GM21825 (cell line): ENCODE data around the gene SPSB2.
A peak's percentile ranks its signal among the peaks of the same experiment; 100 is the strongest.

ENCODE experiments used
- ATAC-seq: cut with Tn5 transposase; IDR thresholded peaks from one replicate; pipeline ENCODE4 v1.9.1; 2021; ENCODE audit warnings: mild to moderate bottlenecking, moderate library complexity; ENCODE audit not compliant: unreplicated experiment

Gene SPSB2

DNA sequence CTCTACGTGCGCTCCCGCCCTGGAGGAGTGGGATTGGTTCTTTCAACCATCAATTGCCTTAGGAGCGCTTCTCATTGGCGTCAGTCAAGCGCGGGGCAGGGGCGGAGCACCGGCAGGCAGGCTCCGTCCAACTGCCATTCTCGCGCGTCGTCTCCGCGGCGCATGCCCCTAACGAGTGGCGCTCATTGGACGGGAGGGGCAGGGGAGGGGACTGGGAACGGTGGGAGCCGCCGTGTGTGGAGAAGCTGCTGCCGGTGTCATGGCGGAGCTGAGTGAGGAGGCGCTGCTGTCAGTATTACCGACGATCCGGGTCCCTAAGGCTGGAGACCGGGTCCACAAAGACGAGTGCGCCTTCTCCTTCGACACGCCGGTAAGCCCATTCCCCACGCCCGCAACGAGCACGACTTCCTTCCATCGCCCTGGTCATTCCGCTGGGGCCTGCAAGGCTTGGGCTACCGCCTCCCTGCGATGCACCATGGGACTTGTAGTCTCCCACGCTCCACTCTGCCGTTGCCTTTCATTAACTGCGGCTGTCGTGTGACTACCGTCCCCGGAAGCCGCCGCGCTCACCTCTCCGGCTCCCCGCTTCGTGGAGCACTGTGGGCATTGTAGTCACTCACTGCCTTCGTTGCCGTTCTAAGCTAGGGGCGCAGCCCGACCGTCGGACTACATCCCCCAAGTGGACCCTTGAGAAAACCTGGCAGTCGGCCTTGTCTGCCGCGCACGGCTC is 21.0 kb downstream of the SPSB2 start, which contains the start of gene USP5:
Gene USP5 (plus strand): TSS at position 230 of the 730 bp plus-strand sequence. CDS start 30 bp downstream, at position 260.
- peak; percentile 79 for ATAC-seq

DNA sequence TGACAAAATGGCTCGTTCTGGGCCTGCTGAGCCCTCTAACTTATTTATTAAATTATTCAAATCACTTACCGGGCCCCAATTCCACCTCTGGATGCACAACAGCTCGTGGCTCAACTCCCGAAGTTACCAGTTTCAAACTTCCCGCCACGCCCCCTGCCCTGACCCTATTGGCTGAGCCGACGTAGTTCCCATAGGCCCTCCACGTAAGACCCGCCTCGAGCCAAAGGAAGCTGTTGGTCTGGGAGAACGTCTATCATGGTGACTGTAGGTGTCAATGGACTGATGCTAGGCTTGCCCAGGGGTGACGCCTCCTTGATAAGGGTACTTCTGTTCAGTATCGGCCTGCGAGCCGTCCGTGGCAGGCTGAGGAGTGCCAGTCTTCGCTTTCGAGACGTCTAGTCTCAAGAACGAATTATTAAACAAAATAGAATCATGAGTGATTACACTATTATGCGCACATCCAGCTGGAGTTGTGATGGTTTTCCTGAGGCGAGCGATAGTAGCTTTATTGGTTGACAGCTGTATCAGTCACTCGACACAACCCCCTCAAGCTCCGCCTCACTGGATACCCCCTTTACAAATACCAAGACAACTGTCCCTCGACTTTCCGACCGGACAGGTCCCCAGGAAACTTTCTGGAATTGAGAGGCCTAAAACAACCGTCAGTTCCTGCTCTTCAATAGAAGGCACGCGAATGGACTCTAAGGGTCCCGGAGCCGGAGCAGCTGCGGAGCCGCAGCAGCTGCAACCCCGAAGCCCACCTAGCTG is 21.8 kb downstream of the SPSB2 start, which contains the start of gene CDCA3:
Gene CDCA3 (minus strand): TSS at position 134 of the 768 bp plus-strand sequence. CDS start 334 bp downstream, outside the sequence.
- peak; percentile 48 for ATAC-seq

DNA sequence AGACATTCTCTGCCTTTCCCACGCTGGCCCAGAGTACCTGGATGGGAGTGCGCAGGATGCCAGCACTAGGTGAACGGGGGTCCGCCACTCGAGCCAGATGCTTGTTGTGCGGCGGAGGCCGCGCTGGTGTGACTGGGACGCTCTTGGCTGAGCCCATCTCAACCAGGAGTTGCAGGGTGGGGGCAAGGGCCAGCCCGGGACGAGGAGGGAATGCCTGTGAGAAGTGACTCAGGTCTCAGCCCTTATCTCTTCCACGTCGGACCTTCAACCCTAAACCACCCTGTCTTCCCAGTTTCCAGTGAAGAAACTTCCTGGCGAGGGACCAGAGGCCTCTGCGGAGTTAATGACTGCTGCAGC is 22.3 kb downstream of the SPSB2 start:
- ATAC-seq = no peak

DNA sequence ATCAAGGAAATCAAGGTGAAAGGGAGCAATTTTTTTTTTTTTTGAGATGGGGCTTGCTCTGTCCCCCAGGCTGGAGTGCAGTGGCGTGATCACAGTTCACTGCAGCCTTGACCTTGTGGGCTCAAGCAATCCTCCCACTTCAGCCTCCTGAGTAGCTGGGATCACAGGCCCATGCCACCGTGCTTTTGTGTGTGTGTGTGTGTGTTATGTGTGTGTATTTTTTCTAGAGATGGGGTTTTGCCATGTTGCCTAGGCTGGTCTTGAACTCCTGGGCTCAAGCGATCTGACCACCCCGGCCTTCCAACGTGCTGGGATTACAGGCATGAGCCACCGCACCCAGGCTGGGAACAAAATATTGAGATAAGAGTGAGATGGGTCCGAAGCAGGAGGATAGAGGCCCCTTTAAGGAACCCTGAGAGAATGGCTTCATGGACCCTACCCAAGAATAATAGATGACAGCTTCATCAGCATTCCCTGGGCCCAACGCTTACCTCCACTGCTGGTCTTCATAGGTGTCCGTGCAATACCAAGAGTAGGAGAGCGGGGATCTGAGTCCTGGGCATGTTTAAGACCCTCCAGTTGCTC is 23.0 kb downstream of the SPSB2 start:
- no peak for ATAC-seq

DNA sequence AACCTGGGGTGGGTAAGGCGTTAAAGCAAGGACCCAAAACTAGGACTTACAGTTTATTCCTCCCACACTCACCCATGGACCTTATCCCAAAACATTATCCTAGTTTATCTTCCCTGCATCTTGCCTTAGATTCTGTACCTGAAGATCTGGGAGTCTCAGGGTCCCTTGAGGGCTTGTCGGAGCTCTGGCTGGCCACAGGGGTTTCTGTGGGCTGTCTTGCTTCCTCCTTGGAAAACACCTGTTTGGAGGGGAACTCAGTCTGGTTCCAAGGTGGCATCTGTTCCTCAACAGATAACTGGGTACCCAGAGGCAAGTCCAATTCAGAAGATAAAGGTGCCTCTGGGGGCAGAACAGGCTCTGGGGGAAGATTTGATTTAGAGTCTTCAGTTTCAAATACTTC is 23.7 kb downstream of the SPSB2 start:
- no peak for ATAC-seq

DNA sequence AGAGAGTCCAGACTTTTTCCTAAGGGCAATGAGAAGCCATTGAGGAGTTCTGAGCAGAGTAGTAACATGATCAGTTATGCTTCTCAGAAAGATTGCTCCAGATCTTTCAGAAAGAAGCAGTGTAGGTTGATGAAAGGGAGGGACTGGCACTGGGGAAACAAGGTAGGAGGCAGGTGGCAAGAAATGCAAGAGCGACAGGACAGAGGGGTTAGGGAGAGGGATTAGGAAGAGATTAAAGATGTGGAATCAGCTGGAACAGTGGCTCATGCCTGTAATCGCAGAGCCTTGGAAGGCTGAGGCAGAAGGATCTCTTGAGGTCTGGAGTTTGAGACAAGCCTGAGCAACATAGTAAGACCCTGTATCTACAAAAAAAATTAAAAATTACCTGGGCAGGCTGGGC is 25.4 kb downstream of the SPSB2 start:
- no peak for ATAC-seq

DNA sequence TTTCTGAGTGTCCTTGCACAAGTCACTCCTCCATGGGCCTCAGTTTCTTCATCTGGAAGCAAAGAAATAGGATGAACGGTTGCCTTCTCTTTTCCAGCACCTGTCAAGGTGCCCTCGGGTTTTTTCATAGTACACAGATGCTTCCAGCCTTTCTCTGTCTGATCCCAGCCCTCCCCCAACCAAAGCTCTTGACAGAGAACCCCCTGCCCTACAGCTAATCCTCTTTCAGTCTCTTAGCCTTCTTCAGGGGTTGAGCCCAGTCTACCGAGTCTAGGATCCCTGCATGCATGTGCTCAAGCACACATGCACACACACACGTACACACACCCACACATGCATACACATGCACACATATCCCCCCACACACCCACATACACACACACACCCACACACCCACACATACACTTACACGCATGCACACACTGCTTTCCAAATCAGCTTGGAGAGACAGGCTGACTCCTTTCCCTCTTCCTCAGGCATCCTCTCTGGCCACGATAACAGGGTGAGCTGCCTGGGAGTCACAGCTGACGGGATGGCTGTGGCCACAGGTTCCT is 26.7 kb downstream of the SPSB2 start:
- ATAC-seq = no peak

DNA sequence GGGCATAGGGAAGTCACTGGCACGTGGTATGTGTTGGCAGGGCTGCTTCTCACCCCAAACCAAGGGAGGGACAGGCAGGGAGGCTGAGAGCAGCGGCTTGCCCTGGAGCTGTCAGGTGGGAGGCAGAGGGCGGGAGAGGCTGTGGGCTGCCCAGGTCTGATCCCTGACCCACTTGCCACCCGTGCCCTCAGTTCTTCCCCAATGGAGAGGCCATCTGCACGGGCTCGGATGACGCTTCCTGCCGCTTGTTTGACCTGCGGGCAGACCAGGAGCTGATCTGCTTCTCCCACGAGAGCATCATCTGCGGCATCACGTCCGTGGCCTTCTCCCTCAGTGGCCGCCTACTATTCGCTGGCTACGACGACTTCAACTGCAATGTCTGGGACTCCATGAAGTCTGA is 27.7 kb downstream of the SPSB2 start:
- ATAC-seq = no peak

DNA sequence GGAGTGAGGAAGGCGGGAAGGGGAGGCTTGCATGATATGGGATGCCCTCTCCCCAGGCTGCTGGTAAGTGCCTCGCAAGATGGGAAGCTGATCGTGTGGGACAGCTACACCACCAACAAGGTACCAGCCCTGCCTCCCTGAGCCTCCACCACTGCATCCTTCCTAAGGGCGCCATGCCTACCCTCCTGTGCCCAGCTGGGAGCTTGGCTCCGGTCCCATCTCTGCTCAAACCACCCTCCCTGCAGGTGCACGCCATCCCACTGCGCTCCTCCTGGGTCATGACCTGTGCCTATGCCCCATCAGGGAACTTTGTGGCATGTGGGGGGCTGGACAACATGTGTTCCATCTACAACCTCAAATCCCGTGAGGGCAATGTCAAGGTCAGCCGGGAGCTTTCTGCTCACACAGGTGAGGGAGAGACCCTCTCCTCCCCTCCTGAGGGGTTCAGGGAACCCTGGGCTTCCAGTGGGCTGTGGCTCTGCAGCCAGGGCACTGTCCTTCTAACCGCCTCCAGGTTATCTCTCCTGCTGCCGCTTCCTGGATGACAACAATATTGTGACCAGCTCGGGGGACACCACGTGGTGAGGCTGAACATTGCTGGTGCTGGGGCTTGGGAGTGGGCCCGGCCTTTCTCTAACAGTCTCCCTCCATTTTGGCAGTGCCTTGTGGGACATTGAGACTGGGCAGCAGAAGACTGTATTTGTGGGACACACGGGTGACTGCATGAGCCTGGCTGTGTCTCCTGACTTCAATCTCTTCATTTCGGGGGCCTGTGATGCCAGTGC is 29.8 kb downstream of the SPSB2 start:
- ATAC-seq = no peak

DNA sequence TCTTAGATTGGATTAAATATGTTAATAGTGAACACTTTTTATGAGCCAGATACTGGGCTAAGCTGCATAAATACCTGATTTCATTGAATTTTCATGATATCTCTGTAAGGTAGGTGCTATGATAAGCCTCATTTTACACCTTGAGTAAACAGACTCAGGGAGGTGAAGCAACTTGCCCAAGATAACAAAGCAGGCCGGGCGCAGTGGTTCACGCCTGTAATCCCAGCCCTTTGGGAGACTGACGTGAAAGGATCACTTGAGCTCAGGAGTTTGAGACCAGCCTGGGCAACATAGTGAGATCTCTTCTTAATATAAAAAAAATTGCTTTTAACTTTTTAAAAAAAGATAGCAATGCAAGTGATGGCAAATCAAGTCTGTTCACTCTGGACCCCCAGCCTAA is 31.0 kb downstream of the SPSB2 start:
- no peak for ATAC-seq

DNA sequence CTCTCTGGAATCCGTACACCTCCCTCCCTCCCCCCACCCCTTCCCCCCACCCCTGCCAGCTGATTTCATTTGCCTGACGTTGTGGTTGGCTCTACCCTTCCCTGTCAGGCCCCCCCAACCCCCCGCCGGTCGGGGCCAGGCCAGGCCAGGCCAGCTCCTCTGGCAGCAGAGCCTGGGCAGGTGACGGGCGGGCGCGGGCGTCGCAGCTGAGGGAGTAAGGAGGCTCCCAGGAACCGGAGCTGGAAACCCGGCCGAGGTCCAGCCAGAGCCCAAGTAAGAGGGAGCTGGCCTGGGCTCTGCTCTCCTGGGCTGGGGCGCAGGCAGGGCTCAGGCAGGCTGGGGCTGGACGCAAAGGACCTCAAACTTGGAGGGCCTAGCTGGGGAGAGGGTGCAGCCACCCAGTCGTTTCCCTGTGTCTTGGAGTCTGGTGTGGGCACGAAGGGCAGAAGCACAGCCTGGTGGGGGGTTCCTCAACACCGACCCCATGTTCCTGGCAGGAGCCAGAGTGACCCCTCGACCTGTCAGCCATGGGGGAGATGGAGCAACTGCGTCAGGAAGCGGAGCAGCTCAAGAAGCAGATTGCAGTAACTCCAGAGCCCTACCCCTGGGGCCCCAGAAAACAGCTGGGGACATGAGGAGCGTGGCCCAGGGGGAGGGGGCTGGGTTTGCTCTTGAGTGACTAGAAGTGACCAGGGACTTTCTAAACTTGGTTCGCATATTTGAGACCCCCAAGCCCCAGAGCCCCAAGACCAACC is 32.2 kb downstream of the SPSB2 start, which contains the start of gene GNB3:
Gene GNB3 (plus strand): TSS at position 165 of the 755 bp plus-strand sequence. CDS start 363 bp downstream, at position 528.
- no peak for ATAC-seq

DNA sequence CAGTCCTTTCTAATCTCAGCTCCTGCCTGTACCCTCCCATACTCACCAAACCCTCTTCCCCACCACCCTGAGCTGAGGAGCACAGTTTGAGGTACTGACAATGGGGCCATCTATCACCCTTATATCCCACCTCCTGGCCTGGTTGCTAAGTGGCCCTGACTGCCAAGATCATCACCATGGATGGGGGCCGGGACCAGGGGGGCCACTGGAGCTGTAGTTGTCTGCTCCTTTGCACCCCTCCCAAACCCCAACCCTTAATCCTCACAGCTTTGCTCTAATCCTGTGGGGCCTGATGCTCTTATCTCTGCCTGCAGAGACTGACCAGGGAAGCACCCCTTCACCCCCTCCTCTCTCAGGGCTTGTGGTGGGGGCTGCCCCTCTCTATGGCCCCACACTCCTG is 32.8 kb downstream of the SPSB2 start:
- no peak for ATAC-seq

DNA sequence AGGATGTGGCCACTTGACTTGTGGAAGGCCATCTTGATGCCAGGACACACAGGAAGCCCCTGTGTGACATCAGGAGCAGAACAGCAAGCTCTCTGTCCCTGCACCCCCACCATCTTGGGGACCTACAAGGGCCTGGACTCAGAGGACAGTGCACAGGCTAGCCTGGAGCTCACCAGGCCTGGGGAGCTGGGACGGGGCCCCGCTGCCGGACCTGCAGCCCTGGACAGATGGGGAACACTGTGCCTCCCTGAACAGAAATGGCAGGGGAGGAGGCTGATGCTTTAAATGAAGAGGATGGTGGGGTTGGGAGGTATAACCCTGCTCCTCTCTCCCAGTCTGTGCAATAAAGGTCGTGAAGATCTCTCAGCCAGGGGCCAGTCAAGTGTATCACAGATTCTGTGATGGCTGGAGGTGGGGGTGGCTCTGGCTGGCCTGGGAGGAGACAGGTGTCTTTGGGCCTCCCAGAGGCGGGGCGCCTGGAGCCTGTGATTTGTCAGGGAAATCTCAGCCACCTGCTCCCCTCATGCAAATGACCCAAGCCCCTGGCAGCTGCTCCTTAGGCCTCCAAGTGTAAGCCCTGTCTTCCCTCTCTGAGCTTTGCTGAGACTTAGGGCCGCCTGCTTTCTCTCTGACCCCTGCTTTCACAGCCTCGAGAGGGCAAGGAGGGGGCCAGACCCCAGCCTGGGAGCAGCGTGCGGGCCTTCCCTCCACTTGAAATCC is 33.5 kb downstream of the SPSB2 start:
- ATAC-seq = peak; percentile 62

DNA sequence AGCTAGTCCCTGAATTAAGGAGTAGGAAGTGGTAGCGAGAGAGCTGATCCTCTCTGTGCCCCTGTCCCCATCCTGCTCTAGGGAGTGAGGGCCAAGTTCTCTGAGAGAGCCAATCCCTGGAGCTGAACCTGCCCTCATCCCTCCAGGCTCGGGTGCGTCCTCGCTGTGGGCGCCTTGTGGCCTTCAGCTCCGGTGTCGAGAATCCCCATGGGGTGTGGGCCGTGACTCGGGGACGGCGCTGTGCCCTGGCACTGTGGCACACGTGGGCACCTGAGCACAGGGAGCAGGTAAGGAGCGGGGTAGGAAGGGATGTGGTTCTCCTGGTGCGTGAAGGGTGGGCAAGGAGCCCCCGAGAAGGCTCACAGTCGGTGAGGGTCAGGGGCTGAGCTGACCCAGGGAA is 34.2 kb downstream of the SPSB2 start:
- ATAC-seq = no peak

DNA sequence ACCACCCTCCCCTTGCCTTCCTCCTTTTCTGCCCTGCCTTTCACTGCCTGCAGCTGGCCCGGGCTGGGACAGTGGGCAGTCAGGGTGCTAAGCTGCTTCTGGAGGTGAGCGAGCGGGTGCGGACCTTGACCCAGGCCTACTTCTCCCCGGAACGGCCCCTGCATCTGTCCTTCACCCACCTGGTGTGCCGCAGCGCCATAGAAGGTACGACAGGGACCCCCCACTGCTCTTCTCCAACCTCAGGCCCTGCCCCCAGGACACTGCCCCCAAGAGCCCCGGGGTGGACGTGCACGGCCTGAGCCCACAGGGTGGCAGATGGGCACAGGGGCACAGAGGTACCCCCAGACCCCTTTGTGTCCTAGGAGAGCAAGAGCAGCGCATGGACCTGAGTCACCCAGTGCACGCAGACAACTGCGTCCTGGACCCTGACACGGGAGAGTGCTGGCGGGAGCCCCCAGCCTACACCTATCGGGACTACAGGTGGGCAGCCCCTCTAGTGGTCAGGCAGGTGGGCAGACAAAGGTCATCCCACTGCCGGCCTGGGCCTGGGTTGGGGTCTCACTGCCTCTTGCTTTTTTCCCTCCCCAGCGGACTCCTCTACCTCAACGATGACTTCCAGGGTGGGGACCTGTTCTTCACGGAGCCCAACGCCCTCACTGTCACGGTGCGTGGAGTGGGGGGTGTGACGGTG is 35.6 kb downstream of the SPSB2 start:
- ATAC-seq = no peak

DNA sequence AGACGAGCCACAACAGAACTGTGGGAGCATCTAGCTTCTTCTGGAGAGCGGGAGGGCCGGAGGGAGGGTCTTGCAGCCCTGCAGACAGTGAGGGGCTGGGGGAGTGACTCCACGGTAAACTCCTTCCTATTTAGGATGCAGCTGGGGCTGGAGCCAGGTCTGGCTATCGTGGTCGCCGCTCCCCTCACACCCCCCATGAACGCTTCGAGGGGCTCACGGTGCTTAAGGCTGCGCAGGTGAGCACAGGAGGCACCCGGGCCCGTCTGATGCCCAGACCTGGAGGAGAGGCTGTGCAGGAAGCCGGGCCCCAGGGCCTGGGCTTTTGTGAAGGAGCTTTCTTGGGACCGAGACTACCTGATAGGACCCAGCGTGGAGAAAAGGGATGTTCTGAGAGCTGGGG is 36.3 kb downstream of the SPSB2 start:
- no peak for ATAC-seq

DNA sequence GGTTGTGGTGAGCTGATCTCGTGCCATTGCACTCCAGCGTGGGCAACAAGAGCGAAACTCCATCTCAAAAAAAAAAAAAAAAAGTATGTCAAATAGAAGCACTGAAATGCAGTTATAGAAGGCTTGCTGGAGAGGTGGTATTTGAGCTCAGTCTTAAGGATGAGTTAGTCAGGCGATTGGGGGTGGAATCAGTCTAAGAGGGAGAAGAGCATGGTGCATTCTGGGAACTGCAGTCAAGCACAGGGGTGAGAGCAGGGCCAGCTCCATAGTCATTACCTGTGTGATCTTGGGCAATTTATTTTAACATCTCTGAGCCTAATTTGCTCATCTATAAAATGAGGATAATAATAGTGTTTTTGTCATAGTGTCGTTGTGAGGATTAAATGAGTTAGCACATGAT is 38.2 kb downstream of the SPSB2 start:
- no peak for ATAC-seq

DNA sequence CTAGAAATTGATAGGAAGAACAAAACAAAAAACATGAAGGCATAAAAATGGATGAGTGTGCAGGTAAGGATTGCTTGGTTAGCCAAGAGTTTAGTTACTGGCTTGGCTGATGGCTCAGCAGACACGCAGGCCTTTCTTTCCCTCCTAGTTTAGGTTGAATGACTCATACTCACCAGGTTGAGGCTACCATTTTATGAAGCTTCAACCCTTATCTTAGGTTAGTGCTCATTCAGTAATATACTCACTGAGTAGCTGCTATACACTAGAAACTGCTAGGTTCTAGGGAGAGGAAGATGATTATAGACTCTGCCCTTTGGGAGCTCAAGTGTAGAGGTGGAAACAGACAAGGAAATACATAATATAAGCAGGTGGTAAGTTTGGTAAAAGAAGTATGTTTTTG is 38.8 kb downstream of the SPSB2 start:
- ATAC-seq = no peak
